Epithelial cell of proximal tubule (primary cell): ENCODE results near the gene TSFM. TPM values are rescaled to one million over a fixed set of nuclear protein-coding genes. Genes with fewer than 3 reads are reported as not detected.
"Not testable (repeated sequence)": the region's sequence is repeated elsewhere in the genome, so short reads cannot be mapped to it uniquely, and the experiment has no call there.

Experiments
- DNase-seq: peaks from one replicate; pipeline ENCODE4 v3.0.0-alpha.2; 2011; ENCODE audit warnings: low read depth
- H3K4me3 ChIP-seq: 2 replicates; pipeline ENCODE4 v1.5.1; 2011; ENCODE audit warnings: low read depth, mild to moderate bottlenecking, low read length
- total RNA-seq: library from RNA; depleted of rRNA; stranded (reverse); fragments of >200 nt; gene quantifications from 2 replicates; pipeline ENCODE4 v1.2.3, GENCODE V29; 2015
- TF ChIP-seq, protein P1 (sequence below): conservative IDR thresholded peaks from 2 replicates; pipeline ENCODE4 v1.5.1; 2012; ENCODE audit warnings: low read depth, mild to moderate bottlenecking, low read length

The TSFM gene
- total RNA-seq, 1 donor from 2014 or later, result 30.6 TPM

DNA sequence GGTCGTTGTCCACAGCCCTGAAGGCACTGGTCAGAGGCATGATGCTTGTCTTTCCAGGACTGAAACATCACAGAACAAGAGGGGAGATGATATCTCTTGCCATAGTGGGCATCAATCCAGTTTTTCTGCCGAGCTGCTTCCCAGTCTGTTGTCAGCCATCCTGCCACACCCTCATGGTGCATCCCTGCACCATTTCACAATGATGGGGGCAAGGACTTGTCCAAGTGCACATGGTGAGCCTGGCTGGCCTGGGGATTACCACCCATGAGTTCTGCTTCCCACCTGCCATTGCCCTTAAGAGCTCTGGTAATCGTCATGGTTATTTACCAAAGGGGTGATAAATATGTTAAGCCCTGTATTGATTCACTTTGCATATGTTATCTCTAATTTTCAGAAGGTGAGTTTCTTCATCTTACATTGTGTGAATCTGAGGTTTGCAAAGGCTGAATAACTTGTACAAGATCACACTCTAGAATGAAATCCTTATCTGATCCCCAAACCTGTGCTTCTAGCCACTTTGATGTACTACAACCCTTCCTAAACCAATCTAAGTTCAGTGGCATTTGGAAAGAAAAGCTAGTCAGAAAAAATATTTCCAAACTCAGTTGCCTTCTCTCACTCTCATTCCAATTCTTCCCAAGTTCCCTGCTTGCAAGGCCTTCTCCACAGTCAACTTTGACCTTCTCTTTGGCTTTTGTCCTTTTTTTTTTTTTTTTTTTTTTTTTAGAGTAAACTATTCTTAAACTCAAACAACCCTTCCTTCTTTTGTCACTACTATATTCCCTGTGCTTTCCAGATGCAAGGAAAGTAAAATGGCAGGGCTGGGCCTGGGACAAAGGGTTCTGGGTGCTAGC, 33.6 kb downstream of the TSFM start:
- TF ChIP-seq, protein P1, sequence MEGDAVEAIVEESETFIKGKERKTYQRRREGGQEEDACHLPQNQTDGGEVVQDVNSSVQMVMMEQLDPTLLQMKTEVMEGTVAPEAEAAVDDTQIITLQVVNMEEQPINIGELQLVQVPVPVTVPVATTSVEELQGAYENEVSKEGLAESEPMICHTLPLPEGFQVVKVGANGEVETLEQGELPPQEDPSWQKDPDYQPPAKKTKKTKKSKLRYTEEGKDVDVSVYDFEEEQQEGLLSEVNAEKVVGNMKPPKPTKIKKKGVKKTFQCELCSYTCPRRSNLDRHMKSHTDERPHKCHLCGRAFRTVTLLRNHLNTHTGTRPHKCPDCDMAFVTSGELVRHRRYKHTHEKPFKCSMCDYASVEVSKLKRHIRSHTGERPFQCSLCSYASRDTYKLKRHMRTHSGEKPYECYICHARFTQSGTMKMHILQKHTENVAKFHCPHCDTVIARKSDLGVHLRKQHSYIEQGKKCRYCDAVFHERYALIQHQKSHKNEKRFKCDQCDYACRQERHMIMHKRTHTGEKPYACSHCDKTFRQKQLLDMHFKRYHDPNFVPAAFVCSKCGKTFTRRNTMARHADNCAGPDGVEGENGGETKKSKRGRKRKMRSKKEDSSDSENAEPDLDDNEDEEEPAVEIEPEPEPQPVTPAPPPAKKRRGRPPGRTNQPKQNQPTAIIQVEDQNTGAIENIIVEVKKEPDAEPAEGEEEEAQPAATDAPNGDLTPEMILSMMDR, result no peak
- H3K4me3 ChIP-seq, result no peak overlapping the region

GRCh38 chr12:57816855-57817151, 34.2 kb downstream of the TSFM start:
- H3K4me3 ChIP-seq, result no peak overlapping the region
- TF ChIP-seq, protein P1, result no peak
- no peak for DNase-seq

More for the DNA sequence above, 33.6 kb downstream of the TSFM start:
- DNase-seq, result no peak

- no peak overlapping the region for H3K4me3 ChIP-seq
- TF ChIP-seq, protein P1, result no peak
- DNase-seq, result no peak
Observed at GRCh38 chr12:57817261-57817989, 34.8 kb downstream of the TSFM start.

DNA sequence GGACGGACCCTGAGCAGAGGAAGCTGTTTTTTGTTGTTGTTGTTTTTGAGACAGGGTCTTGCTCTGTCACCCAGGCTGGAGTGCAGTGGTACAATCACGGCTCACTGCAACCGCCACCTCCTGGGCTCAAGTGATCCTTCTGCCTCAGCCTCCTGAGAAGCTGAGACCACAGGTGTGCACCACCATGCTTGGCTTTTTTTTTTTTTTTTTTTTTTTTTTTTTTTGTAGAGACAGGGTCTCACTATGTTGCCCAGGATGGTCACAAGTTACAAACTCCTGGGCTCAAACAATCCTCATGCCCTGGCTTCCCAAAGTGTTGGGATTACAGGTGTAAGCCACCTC, 35.4 kb downstream of the TSFM start:
- H3K4me3 ChIP-seq, DNase-seq: not testable (repeated sequence)

DNA sequence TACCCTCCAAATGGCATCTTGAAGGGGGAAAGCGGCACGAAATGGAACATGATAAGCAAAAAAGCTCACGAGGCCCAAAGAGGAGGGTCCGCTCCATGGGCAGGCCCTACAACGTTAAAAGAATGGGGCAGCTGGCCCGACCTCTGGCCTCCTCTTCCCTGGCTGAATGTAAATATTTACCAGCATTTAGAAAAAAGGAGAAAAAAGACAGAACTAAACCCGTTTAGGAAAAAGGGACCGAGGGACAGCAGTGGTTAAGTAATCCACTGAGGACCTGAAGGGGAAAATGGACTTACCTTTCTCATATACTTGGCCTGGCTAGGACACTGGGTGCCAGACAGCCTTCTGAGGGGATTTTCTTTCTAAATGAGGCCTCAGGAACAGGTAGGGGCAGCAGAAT, 37.5 kb downstream of the TSFM start:
- H3K4me3 ChIP-seq, DNase-seq: not testable (repeated sequence)

GRCh38 chr12:57821015-57821414, 38.4 kb downstream of the TSFM start:
- DNase-seq, H3K4me3 ChIP-seq: not testable (repeated sequence)

DNA sequence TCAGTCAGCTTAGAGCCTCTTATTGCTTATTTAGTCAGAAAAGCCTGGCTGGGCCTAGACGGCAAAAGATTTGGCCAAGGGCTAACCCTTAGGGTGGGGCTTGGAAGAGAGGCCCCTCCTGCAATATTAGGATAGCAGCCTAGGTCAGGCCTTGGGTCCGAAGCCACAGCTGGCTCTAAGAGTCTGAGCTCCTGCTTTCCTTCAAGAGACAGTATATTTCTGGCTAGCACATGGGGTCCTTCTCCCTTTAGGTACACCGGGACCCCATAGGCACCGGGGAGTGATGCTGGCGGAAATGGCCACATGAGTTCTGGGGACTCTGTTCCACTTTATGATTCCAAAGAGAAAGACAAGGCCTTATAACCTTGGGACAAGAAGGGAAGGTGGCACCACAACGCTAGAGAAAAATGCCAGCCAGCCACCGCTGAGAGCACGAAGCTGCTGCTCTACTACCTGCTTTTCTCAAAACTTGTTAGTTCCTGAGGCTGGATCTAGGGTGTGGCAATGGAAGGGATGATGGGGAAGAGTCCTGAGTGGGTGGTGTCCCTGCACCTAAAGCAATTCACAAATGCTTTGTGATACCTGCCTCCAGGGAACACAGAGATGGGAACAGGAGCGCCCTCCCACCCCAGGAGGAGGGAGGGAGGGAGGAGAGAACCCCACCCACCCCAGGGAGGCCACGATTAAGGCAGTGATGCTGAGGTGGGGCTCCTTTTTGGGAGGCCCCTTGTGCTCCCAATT, 39.1 kb downstream of the TSFM start:
- TF ChIP-seq, protein P1, result no peak
- DNase-seq, result no peak
- no peak overlapping the region for H3K4me3 ChIP-seq

GRCh38 chr12:57822392-57823130, 40.0 kb downstream of the TSFM start:
- TF ChIP-seq, protein P1, result no peak
- no peak for DNase-seq

More at GRCh38 chr12:57822392-57823130, 40.0 kb downstream of the TSFM start:
- no peak overlapping the region for H3K4me3 ChIP-seq
